A549 (cell line): ENCODE results near the gene ARHGEF4. TPM values are rescaled to one million over a fixed set of nuclear protein-coding genes. Genes with fewer than 3 reads are reported as not detected.
"Not testable (repeated sequence)": the region's sequence is repeated elsewhere in the genome, so short reads cannot be mapped to it uniquely, and the experiment has no call there.

Experiments used
- ATAC-seq, 2 experiments: fragments of 200-7000 bp in 1 of 2; fragments of >200 bp in 1 of 2; cut with Nextera tagmentation in 1 of 2; cut with Tn5 transposase in 1 of 2; 3 replicates each; pipeline versions ENCODE4 v1.8.0 to v1.9.1; 2018 to 2020; ENCODE audit warnings: mild to moderate bottlenecking in 1 of 2, moderate library complexity in 1 of 2
- CTCF ChIA-PET: fragments of 300-600 bp; sonication (Branson Sonifier 250); formaldehyde crosslinking; extraction: SDS; loops from one replicate; lab custom pipeline; 2021; ENCODE audit warnings: antibody characterized with exemption, inconsistent platforms; lab: Yijun Ruan, JAX
- POLR2A ChIA-PET: fragments of 350-600 bp; formaldehyde crosslinking; extraction: SDS; loops from one replicate; lab custom pipeline; 2021; ENCODE audit warnings: antibody characterized with exemption, inconsistent platforms; lab: Yijun Ruan, JAX
- DNase-seq, 2 experiments: peaks; one replicate each; pipeline versions ENCODE4 v3.0.0 to v3.0.0-alpha.2; 2011 to 2016; ENCODE audit warnings: low read depth in 1 of 2, low spot score in 1 of 2
- FAIRE-seq: peaks from 2 replicates; lab custom pipeline; 2011; peaks lifted over from hg19 to GRCh38; lab: Jason Lieb, UNC
- H3K27ac ChIP-seq, 2 experiments: fragments of >200 bp; sonication (Bioruptor Twin); formaldehyde crosslinking; 3 replicates each; pipeline ENCODE4 v1.5.1; 2016 to 2017
- H3K4me1 ChIP-seq: fragments of >200 bp; sonication (Bioruptor Twin); formaldehyde crosslinking; 3 replicates; pipeline ENCODE4 v1.6.1; 2016
- H3K4me2 ChIP-seq: fragments of >200 bp; sonication (Bioruptor Twin); formaldehyde crosslinking; 3 replicates; pipeline ENCODE4 v1.6.1; 2016
- H3K4me3 ChIP-seq: fragments of >200 bp; sonication (Bioruptor Twin); formaldehyde crosslinking; 3 replicates; pipeline ENCODE4 v1.5.1; 2016
- H3K9me3 ChIP-seq: fragments of >200 bp; sonication (Bioruptor Twin); formaldehyde crosslinking; 3 replicates; pipeline ENCODE4 v1.6.1; 2016
- ATOH8 ChIP-seq: fragments of 250-450 bp; sonication (Bioruptor Pico); IDR thresholded peaks from 2 replicates; pipeline ENCODE4 v1.5.0; 2020; ENCODE audit warnings: low read depth, mild to moderate bottlenecking, moderate library complexity
- CEBPB ChIP-seq, 2 experiments: fragments of >200 bp in 1 of 2; sonication (Bioruptor Twin) in 1 of 2; formaldehyde crosslinking in 1 of 2; IDR thresholded peaks; 2 replicates each; pipeline ENCODE4 v1.6.1; 2012 to 2016
- CHD2 ChIP-seq: fragments of 150-350 bp; IDR thresholded peaks from 2 replicates; pipeline ENCODE4 v1.6.1; 2014; ENCODE audit warnings: low read length; ENCODE audit not compliant: partially characterized antibody
- E2F6 ChIP-seq: IDR thresholded peaks from 2 replicates; pipeline ENCODE4 v1.6.1; 2012; ENCODE audit warnings: low read depth, borderline replicate concordance
- EHMT2 ChIP-seq: fragments of 200-600 bp; sonication (generic); IDR thresholded peaks from 2 replicates; pipeline ENCODE4 v1.6.1; 2016; ENCODE audit warnings: antibody characterized with exemption, low read depth, mild to moderate bottlenecking, moderate library complexity
- FOXS1 ChIP-seq: fragments of 250-450 bp; sonication (Bioruptor Pico); IDR thresholded peaks from 2 replicates; pipeline ENCODE4 v1.5.0; 2020; ENCODE audit warnings: mild to moderate bottlenecking, moderate library complexity
- HDAC2 ChIP-seq: fragments of 200-600 bp; sonication (generic); IDR thresholded peaks from 2 replicates; pipeline ENCODE4 v1.6.1; 2016
- HEYL ChIP-seq: fragments of 250-450 bp; sonication (Bioruptor Pico); IDR thresholded peaks from 2 replicates; pipeline ENCODE4 v1.8.0; 2021; ENCODE audit warnings: mild to moderate bottlenecking, moderate library complexity
- HOXA7 ChIP-seq: fragments of 250-450 bp; sonication (Bioruptor Pico); IDR thresholded peaks from 2 replicates; pipeline ENCODE4 v1.5.0; 2020; ENCODE audit warnings: mild to moderate bottlenecking, moderate library complexity
- HOXB5 ChIP-seq: fragments of 250-450 bp; sonication (Bioruptor Pico); IDR thresholded peaks from 2 replicates; pipeline ENCODE4 v1.5.0; 2020; ENCODE audit warnings: mild to moderate bottlenecking, moderate library complexity
- KDM5A ChIP-seq: fragments of 200-600 bp; sonication (generic); IDR thresholded peaks from 2 replicates; pipeline ENCODE4 v1.6.1; 2016; ENCODE audit warnings: antibody characterized with exemption, mild to moderate bottlenecking
- MAFK ChIP-seq: fragments of 450-650 bp; IDR thresholded peaks from 2 replicates; pipeline ENCODE4 v1.6.1; 2014; ENCODE audit not compliant: partially characterized antibody
- MAZ ChIP-seq: fragments of 150-350 bp; IDR thresholded peaks from 2 replicates; pipeline ENCODE4 v1.6.1; 2014; ENCODE audit warnings: antibody characterized with exemption, low read depth, low read length, borderline replicate concordance
- MYC ChIP-seq: IDR thresholded peaks from 2 replicates; pipeline ENCODE4 v1.6.1; 2012; ENCODE audit warnings: mild to moderate bottlenecking, inconsistent platforms, low read length, improper control_type of control experiment, borderline replicate concordance
- NFE2L2 ChIP-seq: fragments of 150-350 bp; conservative IDR thresholded peaks from 2 replicates; pipeline ENCODE4 v1.6.1; 2014; ENCODE audit warnings: low read length
- PBX3 ChIP-seq: IDR thresholded peaks from 2 replicates; pipeline ENCODE4 v1.6.1; 2012
- POLR2AphosphoS2 ChIP-seq: conservative IDR thresholded peaks from 2 replicates; pipeline ENCODE4 v1.6.1; 2012; ENCODE audit warnings: low read length, improper control_type of control experiment, inconsistent platforms
- RAD21 ChIP-seq, 2 experiments: fragments of >200 bp in 1 of 2; sonication (Bioruptor Twin) in 1 of 2; formaldehyde crosslinking in 1 of 2; IDR thresholded peaks in 1 of 2; conservative IDR thresholded peaks in 1 of 2; 2 replicates in 1 of 2; 3 replicates in 1 of 2; pipeline ENCODE4 v1.6.1; 2012 to 2018; ENCODE audit warnings: inconsistent platforms in 1 of 2
- RCOR1 ChIP-seq: fragments of 150-350 bp; IDR thresholded peaks from 2 replicates; pipeline ENCODE4 v1.6.1; 2014; ENCODE audit warnings: antibody characterized with exemption, low read length, low read depth
- REST ChIP-seq: fragments of 200-600 bp; sonication (generic); IDR thresholded peaks from 2 replicates; pipeline ENCODE4 v1.6.1; 2016; ENCODE audit warnings: antibody characterized with exemption, mild to moderate bottlenecking, moderate library complexity
- RNF2 ChIP-seq: fragments of 200-600 bp; sonication (generic); IDR thresholded peaks from 2 replicates; pipeline ENCODE4 v1.6.1; 2016; ENCODE audit warnings: low read depth, mild to moderate bottlenecking, antibody characterized with exemption, moderate library complexity, borderline replicate concordance
- TFCP2L1 ChIP-seq: fragments of 250-450 bp; sonication (Bioruptor Pico); IDR thresholded peaks from 2 replicates; pipeline ENCODE4 v1.5.0; 2021; ENCODE audit warnings: mild to moderate bottlenecking
- ZC3H11A ChIP-seq: fragments of 450-650 bp; IDR thresholded peaks from 2 replicates; pipeline ENCODE4 v1.6.1; 2014; ENCODE audit warnings: antibody characterized with exemption, mild to moderate bottlenecking
- ZNF302 ChIP-seq: fragments of 250-450 bp; sonication (Bioruptor Pico); IDR thresholded peaks from 2 replicates; pipeline ENCODE4 v1.9.0; 2021; ENCODE audit warnings: inconsistent platforms, mild to moderate bottlenecking, moderate library complexity
- ZSCAN20 ChIP-seq: fragments of 250-450 bp; sonication (Bioruptor Pico); IDR thresholded peaks from 2 replicates; pipeline ENCODE4 v1.8.0; 2022; ENCODE audit warnings: mild to moderate bottlenecking, moderate library complexity
- WGBS: methylation state at CpG from one replicate; pipeline ENCODE4 v1.1.6; 2017; ENCODE audit errors: missing lambda C conversion rate; 5-methylcytosine and 5-hydroxymethylcytosine counted together
- polyA plus RNA-seq, 4 experiments: library from polyadenylated mRNA; depleted of rRNA in 3 of 4; stranded (reverse); fragments of >200 nt; fragmentation: RNase III in 1 of 4; extraction: RNeasy Plus Mini Kit Qiagen cat#74134 plus additional on column Dnase treatment in 1 of 4; gene quantifications; 2 replicates in 3 of 4; 3 replicates in 1 of 4; pipeline ENCODE4 v1.2.3, GENCODE V29; 2011 to 2017

ARHGEF4 gene
- polyA plus RNA-seq, 2 of the 4 experiments (the other 2 are of a cell fraction), result 1.00 to 2.1 TPM

GRCh38 chr2:131077182-131077846, 240.6 kb downstream of the ARHGEF4 start:
- no peak for FAIRE-seq
- TF ChIP-seq EHMT2 (no peak), NFE2L2 (no peak), PBX3 (no peak), KDM5A (no peak), ATOH8 (no peak), RNF2 (no peak), ZSCAN20 (CRISPR knock-in tag) (no peak), MAFK (no peak), MAZ (no peak), TFCP2L1 (CRISPR knock-in tag) (no peak), HEYL (no peak), ZNF302 (CRISPR knock-in tag) (no peak), HDAC2 (no peak), RCOR1 (no peak), REST (no peak), ZC3H11A (no peak), MYC (no peak), E2F6 (no peak), CHD2 (no peak), HOXB5 (CRISPR knock-in tag) (no peak)
- TF ChIP-seq, all 56 proteins: peak for 0
- CTCF ChIA-PET, result interaction anchor here (1.0 to 1.4 kb wide), 2 partner anchors 156 to 280 kb away, joined by 3 read pairs; no protein-coding TSS in a partner anchor
- no peaks in the 10 kb centered on the region for H3K4me1 ChIP-seq
- POLR2A ChIA-PET, result no interaction called here
- DNase-seq (no peak), ATAC-seq (no peak)
- H3K4me2 ChIP-seq, result no peak overlapping the region
- no peak overlapping the region for H3K4me3 ChIP-seq
- 95% methylated on average over 11 of the region's 11 CpGs for WGBS
- no peak overlapping the region for H3K27ac ChIP-seq
- H3K9me3 ChIP-seq, result no peaks in the 10 kb centered on the region

GRCh38 chr2:131077966-131078365, 241.3 kb downstream of the ARHGEF4 start:
- 92% methylated on average over 3 of the region's 3 CpGs for WGBS
- ChIA-PET POLR2A (no interaction called here), CTCF (interaction anchor here (1.4 kb wide), 1 partner anchor 281 kb away, joined by 3 read pairs; no protein-coding TSS in a partner anchor)
- Histone ChIP-seq H3K9me3 (no peaks in the 10 kb centered on the region), H3K4me3 (no peak overlapping the region), H3K4me1 (no peaks in the 10 kb centered on the region)
- ATAC-seq (no peak), DNase-seq (no peak), FAIRE-seq (no peak)
- TF ChIP-seq FOXS1 (CRISPR knock-in tag), result no peak
- no peak for TF ChIP-seq HOXA7 (CRISPR knock-in tag)
- no peak for TF ChIP-seq CEBPB (IDR thresholded peaks at IDR 0.05)
- no peak for TF ChIP-seq PBX3
- no peak for TF ChIP-seq POLR2AphosphoS2
- no peak for TF ChIP-seq RAD21 (conservative IDR thresholded peaks at IDR 0.05 in 1 of 2, IDR thresholded peaks at IDR 0.05 in 1 of 2)
- TF ChIP-seq, all 56 proteins: peak for 0
- no peak overlapping the region for H3K27ac ChIP-seq
- H3K4me2 ChIP-seq, result no peak overlapping the region

GRCh38 chr2:131079931-131080330, 243.2 kb downstream of the ARHGEF4 start:
- H3K4me1 ChIP-seq, DNase-seq, POLR2A ChIA-PET, H3K9me3 ChIP-seq, CTCF ChIA-PET, FAIRE-seq, H3K4me2 ChIP-seq, ATAC-seq, H3K27ac ChIP-seq, H3K4me3 ChIP-seq: not testable (repeated sequence)
- WGBS, result 93% methylated on average over 6 of the region's 6 CpGs
